ENCODE results near the gene TBL1X.

Gene TBL1X

DNA sequence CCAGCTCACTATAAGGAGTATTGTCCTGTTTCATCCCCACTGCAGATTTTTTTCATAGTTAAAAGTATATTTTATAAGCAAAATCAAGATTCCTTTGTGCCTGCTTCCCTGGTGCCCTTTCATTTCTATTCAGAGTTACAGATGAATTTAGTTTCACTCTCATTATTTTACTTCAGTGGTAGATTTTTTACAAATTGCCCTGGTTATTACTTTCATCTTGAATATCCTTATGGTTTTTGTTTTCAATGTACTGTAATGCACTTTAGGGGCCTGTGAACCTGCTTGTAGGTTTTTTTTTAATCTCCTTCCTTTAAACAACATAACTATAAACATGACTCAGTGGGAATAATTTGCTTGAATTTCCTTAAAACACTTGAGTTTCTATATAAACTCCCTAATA, 174.0 kb downstream of the TBL1X start:
- DNase-seq, result no peak

DNA sequence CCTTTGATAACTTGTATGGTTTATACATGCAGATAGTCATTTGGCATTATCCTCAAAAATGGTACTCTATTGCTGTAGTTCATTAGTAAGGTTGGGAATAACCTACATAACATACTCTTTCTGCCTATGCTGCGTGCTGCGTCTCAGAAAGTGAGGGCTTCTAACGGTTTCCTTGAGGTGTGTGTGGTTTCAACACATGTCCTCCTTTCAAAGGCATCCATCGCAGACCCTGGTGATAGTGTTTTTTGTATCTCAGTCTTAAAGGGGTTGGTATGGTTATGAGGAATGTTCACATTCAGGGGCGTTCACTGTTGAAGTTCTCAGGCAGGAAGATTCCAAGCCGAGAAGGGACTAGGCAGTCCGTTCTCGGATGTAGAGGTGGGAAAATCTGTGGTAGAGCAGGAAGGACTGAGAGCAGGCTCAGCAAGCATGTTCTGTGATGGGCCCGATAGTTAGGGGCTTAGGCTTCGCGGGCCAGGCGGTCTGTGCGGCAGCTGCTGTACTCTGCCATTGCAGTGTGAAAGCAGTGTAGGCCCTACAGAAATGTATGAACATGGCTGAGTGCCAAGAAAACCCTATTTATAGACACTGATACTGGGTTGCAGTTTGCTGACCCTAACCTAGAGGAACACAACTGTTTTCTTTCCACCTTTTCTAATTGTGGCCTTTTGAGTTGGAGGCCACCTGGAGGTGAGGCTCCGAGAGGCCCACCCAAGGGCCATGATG, 177.6 kb downstream of the TBL1X start:
- no peak for DNase-seq

DNA sequence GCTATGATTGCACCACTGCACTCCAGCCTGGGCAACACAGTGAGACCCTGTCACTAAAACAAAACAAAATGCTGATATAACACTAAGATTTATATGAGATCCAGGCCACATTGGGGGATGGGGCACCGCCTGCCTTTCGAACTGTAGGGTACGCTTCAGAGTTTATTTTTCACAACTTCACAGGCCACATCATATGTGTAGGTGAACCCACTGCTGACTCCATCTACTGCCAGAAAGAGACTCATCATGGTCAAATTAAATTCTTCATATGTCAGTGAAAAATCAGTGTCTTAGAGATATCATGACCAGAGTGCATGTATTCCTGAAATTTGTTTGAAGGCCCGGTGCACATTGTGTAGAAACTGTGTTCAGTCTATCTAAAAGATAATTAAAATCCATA, 178.9 kb downstream of the TBL1X start:
- DNase-seq, result no peak

DNA sequence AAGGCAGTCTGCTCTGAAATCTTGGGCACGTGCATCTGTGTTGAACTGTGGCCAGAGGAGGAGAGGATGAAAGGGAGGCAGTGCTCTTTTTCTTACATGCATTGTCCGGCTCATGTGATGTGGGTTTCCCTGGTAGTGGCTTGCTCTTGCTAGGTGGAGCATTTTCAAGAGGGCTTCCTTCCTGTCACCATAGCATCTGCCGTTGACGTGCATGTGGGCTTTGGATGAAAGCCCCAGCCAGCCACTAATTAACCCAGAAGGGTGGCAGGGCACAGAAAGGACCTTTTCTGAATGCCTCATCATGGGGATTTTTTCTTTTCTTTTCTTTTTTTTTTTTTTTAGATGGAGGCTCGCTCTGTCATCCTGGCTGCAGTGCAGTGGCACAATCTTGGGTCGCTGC, 179.5 kb downstream of the TBL1X start:
- DNase-seq, result peak; percentile 41

DNA sequence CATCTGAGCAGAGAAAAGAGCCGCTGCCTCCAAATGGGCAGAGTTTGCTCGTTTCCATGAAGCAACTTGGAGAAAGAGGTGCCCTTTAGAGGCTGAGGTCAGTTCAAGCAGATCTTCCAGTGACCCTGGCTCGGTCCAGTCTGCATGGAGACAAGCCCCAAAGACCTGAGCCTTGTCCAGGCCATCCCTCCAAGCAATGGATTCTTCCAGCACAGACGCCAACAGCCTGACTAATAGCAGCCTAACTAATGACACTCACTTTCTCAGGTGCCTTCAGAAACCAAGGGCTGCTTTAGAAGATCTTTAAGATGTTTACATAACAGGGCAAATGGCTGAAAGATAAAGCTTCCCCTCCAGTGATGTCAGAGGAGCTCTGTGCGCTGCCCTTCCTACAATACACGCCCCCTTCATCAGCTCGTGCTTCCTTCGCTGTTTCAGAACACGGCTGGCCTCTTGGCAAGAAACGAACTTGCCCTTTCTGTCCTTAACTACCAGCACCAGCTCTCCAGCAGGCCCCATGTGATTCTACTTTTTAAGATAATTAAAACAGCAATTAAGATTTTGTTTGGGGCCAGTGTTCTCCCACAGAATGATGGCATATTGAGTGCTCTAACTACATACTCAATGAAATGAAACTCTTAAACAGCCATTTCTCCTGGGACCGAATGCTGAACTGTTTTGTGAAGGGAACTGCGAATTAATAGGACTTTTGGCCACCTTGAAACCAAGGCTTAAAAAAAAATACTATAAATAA, 181.8 kb downstream of the TBL1X start:
- no peak for DNase-seq

DNA sequence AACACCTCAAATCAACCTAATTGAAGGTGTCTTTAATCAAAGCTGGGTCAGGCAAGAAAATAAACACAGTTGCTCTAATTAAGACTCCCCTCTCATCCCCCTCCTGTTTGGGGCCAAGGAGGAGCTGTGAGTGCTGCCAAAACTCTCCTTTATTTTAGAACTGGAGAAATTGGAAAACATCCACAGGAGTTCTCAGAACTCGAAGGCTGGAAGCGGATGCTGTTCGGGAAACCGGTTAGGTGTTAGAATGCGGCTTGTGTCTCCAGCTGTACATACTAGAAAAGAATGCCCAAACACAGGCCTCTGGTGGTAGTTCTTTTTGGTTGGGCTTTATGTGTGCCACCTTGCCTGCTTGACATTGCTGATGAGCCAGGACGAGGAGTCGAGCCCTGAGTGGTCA, 182.6 kb downstream of the TBL1X start:
- DNase-seq, result no peak

DNA sequence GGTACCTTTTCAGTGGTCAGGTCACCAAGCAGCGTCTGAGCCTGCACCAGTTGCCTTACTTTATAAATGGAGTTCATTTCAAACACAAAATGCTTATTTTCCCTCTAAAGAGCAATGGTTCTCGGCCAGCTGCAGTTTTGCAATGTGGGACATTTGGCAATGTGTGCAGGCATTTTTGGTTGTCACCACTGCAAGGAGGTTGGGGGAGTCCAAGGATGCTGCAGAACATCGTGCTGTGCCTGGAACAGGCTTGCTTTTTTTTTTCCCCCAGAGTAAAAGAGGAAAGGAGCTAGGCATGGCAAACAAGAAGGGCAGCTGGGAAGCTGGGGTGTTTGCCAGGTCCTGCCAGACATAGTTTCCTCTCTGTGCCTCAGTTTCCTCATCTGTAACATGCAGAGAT, 185.2 kb downstream of the TBL1X start:
- no peak for DNase-seq

DNA sequence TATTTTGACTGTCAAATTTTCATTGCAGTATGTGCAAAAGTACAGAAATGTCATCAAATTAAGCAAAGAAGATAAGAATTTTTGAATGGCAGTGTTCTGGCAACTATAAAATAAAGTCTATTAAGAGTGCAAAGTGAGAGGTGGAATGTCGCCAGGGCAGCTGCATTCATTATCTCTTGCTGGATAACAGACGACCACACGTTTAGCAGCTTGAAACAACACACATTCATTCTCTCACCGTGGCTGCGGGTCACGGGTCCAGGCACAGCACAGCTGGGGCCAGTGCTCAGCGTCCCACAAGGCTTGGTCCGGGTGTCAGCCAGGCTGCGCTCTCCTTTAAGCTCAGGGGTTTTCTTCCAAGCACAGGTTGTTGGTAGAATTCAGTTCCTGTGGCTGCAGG, 186.9 kb downstream of the TBL1X start:
- DNase-seq, result no peak

DNA sequence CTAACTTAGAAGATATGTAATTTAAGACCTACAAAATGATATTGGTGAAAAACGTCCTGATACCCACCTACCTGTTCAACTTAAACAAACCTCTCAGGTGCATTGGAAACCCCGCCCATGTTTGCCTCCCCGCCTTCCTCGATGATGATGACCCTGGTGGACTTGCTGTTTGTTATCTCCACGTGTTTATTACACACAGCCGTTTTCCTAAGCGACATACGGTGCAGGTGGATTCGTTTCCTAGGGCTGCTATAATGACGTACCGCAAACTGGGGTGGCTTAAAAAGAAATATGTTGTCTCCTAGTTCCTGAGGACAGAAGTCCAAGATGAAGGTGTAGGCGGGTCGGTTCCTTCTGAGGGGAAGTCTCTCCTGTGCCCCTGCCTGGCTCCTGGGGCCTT, 190.1 kb downstream of the TBL1X start:
- DNase-seq, result no peak

DNA sequence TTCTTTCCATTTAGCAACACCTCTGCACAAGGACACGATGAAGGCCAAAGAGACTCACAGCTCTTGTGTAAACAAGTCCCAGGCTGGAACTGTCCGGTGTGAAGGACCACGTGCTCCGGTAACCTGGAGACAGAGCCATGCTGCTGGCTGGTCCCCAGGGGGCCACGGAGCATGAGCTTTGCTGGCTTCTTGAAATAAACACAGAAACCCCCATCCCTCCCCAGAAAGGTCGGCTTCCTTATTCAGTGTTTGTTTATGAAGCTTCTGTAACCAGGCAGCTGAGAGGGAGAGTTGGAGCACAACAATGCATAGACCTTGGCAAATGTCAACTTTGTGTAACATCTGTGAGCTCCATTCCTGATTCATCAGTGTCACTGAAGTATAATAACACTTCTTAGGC, 191.4 kb downstream of the TBL1X start:
- peak; percentile 40 for DNase-seq

DNA sequence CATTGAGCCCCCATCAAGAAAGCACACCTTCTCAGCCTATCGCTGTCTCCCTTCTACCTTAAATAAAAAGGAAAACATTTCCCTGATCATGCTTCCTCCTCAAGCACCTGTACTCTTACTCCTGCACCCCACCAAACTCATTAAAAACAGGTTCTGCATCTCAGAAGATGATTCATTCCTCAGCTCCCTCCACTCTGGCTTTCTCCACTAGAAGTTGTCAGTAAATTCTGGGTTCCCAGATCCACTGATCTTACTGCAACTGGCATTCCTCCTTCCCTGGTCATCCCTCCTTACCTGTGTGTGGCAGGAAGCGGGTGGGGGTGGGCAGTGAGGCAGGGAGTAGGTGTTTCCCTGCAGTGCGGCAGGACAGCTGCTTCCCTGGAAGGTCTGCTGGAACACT, 192.0 kb downstream of the TBL1X start:
- no peak for DNase-seq

DNA sequence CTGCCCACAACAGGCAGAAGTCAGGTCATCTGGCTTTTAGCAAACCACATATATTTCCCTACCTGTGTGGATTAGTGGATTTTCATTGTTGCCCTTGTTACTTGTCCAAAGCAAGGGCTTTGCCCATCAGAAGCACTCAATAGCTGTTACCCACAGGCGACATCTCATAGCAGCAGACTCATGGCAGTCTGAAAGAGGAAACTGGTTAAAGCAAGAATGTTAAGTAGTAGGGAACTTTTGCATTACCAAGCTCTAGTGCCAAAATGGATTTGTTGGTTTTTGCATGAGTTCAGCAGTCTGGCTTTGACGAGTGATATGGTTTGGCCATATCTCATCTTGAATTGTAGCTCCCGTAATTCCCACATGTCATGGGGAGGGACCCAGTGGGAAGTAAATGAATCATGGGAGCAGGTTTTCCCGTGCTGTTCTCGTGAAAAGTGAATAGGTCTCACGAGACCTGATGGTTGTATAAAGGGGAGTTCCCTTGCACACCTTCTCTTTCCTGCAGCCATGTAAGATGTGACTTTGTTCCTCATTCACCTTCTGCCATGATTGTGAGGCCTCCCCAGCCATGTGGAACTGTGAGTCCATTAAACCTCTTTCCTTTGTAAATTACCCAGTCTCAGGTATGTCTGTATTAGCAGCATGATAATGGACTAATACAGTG, 192.9 kb downstream of the TBL1X start:
- no peak for DNase-seq

DNA sequence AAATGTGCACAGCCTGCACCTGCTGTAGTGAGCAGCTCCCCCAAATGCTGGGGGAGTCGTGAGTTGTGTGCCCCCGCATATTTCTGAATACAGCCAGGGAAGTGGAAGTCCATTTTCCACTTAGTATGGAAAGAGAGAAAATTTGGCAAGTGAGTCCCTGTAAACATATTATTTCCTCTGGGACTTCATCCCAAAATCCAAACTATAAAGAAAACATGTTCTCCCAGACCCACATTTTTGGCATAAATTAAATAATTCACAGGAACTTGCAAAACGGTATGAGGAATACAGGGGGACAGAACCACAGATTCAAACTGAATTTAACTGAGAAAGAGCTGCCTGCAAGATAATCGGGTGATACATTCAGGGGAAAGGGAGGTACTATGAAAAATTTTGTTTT, 193.6 kb downstream of the TBL1X start:
- no peak for DNase-seq

DNA sequence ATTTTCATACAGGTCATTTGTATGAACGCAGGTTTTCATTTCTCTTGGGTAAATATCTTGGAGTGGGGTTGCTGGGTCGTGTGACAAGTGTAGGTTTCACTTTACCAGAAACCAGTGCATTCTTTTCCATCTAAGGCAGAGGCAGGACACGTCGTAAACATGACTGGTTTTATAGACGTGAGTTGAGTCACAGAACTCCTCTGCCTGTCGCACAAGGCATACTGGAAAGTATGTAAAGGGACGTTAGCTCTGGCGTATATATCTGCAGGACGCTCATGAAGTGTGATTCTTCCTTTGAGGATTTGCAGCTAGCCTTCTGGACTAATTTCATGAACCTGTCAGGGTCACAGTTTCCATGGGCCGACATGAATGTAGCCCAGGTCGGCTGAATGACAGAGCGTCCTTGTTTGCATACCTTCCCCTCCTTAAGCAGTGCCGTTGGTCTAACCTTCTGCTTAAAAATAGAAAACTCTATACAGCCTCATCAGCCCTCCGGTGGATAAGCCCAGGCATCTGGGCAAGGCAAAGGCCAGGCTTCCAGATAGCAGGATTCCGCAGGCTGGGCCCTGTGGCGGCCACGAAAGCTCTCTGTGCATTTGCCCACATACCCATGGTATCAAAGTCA, 194.8 kb downstream of the TBL1X start:
- DNase-seq, result no peak

DNA sequence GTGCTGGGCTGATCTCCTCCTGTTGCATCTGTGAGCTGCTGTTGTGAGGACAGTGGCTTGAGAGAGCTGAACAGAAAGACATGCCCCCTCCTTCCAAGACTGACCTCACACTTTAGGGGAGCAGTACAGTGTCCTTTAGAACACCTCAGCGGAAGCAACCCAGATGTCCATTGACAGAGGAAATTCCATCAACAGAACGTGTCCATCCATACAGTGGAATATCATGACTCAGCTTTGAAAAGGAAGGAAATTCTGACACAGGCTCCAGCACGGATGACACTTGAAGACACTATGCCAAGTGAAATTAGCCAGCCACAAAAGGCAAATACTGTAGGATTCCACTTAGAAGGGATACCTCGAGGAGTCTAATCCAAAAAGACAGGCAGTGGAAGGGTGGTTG, 197.3 kb downstream of the TBL1X start:
- no peak for DNase-seq

DNA sequence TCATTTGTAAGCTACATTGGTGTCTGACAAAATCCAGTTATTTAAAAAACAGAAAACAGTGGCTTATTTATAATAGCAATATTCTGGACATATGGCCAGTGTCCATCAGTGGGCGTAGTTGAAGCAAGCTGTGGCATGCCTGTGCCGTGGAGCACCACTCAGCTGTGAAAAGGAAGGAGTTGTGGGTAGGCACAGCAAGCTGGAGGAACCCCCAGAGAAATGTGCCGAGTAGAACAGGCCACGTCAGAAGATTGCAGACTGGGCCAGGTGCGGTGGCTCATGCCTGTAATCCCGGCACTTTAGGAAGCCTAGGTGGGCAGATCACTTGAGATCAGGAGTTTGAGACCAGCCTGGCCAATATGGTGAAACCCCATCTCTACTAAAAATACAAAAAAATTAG, 198.4 kb downstream of the TBL1X start:
- no peak for DNase-seq

DNA sequence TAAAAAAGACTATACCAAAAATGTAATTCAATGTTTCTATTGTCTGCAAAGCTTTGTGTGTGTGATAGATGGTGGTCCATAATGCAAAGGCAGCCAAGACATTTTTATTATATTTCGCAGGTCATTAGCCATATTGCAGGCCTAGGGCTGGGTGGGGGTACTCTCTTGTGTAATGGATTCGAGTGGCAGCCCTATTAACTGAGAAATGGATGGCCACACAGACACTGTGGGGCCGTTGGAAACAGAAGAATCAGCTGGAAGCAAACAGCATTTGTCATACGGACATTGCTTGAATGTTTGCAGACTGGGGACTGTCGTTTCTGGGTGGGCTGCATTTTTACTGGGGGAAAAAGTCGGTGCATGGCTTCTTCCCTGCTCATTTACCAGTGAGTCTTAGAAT, 199.4 kb downstream of the TBL1X start:
- DNase-seq, result no peak

DNA sequence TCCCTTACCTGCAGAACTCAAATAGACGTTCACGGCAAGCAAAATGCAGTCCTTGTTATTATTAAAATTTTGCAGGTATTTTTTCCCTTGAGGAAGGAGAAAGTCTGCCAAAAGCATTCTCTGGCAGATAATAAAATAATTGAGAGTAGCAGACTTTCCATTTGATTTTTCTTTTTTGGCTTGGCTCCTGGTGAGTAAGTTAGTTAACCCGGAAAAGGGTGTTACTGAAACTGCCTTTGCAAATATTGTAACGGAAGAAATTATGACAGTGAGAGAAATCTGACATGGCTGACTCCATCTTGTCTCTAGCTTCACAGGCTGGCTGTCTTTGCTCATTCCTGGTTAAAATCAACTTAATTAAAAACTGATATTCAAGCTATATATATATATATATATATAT, 200.3 kb downstream of the TBL1X start:
- DNase-seq, result no peak

DNA sequence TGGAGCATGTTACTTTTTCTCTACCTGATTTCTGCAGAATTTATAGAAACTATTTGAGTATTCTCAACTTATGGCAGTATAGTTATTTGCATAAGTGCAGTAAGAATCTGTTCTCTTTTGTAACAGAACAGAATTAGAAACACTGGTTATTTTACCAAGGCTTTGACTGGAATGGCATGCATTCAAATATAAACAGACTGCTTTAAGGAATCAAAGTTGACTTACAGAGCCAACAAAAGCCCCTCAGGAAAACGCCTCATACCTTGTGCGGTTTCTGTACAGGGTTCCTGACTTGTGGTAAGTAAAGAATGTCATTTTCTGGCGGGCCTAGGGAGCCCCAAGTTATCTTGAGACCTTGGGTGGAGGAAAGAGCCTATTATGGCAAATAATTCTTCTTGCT, 203.7 kb downstream of the TBL1X start:
- DNase-seq, result no peak

DNA sequence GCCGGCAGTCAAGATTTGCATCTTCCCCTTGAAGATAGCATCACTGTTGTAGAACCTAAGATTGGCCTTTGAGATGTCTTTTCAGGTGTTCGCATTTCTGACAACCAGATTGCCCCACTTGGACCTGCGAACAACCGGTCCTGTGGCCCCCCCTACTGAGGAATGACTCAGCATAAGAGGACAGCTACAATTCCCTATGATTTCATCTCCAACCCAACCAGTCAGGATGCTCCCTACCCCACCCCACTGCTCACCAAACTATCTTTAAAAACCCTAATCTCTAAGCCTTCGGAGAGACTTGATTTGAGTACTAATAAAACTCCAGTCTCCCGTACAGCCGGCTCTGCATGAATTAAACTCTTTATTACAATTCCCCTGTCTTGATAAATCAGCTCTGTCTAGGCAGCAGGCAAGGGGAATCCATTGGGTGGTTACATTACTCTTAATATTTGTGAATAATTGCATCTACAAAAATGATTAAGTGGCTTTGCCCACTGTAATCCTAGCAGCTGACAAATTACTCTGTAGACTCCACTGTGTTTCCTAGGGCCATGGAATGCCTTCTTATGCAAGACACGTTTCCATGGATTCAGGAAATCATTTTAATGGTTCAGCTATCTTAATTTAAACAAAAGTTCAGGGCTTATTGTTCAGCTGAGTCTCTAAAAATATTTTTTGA, 205.4 kb downstream of the TBL1X start:
- DNase-seq, result no peak

DNA sequence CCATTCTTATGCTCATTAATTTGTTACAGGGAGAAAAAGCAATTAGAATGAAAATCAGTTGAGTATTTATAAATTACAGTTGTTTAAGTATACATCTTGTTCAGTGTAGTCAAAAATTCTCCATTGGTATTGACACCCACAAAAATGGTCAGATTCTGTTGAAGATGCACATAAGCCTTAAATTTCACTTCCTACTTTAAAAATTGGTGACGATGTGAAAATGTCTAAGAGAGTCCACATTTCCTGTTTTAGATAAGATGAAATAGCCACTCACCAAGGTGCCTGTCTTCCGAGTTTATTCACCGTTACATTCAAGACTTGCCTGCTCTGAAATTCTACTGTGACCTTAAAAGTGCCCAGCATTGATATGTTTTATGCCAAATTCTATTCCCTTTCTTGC, 207.1 kb downstream of the TBL1X start:
- no peak for DNase-seq

DNA sequence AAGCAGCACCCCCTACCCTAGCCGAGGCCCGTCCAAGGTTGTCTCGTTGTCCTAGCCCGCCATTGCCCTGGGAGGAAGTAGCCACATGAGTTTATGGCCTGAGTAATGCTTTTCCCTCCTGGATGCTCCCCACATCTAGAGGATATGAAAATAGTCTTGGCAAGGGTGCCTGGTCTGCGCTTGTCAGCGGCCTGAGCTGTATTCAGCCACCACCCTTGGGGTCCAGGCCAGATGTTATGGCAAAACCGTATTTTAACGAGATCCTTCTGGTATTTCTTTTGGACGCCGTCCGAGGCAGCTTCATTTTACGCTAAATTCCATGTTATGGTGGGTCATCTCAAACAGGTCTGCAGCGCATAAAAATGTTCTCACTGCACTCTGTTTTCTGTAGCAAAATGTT, 211.4 kb downstream of the TBL1X start:
- no peak for DNase-seq

DNA sequence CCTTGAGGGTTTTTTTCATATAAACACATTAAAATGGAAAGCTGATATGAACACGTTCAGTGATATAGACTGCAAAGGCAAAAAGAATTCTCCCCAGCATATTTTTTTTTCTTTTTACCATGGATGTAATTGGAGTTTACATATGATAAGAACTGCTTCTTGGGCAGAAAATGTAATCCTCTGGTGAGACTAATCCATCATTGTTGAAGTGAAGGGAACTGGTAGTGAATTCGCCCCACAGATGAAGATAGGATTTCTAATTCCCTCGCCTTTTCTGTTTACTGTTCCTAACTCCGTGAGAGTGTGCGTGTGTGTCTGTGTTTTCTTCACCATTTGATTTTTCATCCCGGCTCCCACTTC, 211.9 kb downstream of the TBL1X start:
- DNase-seq, result no peak
